ENCODE measurements around the gene PUM2. TPM values are rescaled to one million over a fixed set of nuclear protein-coding genes. Genes with fewer than 3 reads are reported as not detected.

The PUM2 gene
- total RNA-seq, 2 experiments from 2014 or later: 123 to 131 TPM

DNA sequence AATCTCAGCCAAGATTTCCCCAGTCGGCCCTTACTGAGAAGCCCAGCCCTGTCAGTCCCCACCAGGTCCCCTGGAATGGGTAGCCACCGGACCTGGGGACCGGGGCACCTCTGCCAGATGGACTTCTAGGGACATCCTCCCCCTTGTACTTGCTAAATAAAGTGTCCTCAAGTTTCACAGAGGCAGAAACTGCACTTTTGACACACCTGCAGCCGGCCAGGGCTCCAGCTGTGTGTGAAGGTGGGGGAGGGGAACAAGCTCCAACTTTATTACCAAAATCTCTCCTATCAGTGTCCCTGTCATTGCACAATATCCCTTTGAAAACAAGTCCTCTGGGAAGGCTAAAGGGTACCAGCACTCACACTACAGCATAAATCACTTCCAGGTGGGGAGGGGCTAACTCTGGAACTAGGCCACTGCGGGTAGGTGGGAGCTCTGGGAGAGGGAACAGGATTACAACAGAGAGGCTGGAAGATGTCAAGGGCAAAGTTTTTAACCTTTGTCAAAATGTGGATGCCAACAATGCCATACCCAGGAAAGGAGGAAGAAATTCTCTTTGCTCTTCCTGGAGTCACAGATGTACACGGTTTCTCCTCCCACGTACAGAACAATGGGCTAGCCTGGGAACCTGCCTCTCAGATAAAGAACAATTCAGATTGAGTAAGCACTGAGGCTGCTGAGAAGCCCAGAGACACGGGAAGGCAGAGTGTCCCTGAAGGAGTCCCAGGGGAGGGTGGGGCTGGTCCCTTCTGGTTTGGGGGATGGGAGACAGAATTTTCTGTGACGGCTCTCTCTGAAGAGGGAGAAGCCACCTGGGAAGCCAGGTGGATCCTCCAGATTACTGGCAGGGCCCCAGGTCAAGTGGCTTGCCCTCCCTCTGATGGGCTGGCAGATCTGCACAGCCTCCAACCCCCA, 136.7 kb downstream of the PUM2 start:
- POLR2A ChIA-PET: no interaction called here
- Mint-ChIP-seq H3K27ac (no peak overlapping the region), H3K4me3 (no peak overlapping the region), H3K4me1 (no peaks in the 10 kb centered on the region), H3K36me3 (ENCODE audit: low read depth) (no peaks in the 10 kb centered on the region), H3K27me3 (peaks cover 6% of the 10 kb centered on the region), H3K9me3 (no peaks in the 10 kb centered on the region)
- no peak for DNase-seq
- CTCF ChIA-PET: interaction anchor here (0.6 to 1.6 kb wide), 3 partner anchors 9 to 39 kb away, joined by 3 to 4 read pairs (median 3); no protein-coding TSS in a partner anchor

DNA sequence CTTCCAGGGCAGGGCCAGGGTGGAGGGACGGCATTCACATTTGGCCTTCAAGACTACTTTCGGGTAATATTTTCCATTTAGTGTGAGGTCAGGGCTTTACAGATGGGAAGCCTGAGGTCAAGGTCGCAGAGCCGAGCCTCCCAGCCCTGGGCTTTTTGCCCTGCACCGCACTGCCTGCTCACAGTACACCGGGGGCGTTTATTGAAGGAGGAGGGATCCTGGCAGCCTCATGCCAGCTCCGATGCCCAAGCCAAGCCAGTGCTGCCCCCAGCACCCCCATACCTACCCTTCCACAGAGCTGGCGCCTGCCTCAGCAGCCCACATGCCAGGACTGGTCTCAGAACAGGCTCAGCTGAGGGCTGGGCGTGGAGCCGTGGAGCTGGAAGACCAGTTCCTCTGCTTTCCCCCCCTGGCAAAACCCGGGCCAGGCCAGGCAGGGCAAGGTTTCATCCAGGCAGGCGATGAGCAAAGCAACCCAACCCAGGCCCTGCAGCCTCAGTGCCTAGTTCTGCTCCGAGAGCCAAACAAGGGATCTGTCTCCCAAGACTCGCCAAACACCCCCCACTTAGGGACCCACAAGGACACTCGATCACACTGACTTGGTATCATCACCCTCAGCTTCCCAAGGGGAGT, 137.7 kb downstream of the PUM2 start:
- ChIA-PET POLR2A (no interaction called here), CTCF (no interaction called here)
- H3K27me3 Mint-ChIP-seq: peaks cover 4% of the 10 kb centered on the region
- no peaks in the 10 kb centered on the region for H3K9me3 Mint-ChIP-seq
- H3K4me3 Mint-ChIP-seq: no peak overlapping the region
- no peaks in the 10 kb centered on the region for H3K36me3 Mint-ChIP-seq (ENCODE audit: low read depth)
- no peaks in the 10 kb centered on the region for H3K4me1 Mint-ChIP-seq
- H3K27ac Mint-ChIP-seq: no peak overlapping the region
- DNase-seq: no peak

DNA sequence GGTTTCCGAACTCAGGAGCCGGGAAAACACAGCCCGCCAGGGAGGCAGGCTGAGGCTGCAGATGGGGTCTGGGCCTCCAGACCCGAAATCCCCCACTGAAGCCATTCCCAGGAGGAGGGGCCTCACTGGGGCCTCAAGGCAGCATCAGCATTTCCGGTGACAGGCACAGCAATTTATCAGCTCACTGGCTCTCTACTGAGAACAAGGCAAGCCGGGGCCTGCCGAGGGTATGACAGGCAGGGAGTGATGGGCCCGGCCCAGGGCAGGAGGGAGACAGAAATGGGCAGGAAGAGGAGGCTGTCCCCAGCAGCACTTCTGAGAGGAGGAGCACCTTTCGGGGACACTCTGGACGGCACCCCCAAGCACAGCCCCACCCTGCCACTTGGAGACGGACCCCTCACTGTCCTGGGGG, 138.2 kb downstream of the PUM2 start:
- Mint-ChIP-seq H3K4me3 (no peak overlapping the region), H3K36me3 (ENCODE audit: low read depth) (no peaks in the 10 kb centered on the region), H3K27ac (no peak overlapping the region), H3K4me1 (no peaks in the 10 kb centered on the region), H3K9me3 (no peaks in the 10 kb centered on the region), H3K27me3 (peaks cover 4% of the 10 kb centered on the region)
- no peak for DNase-seq
- CTCF ChIA-PET: no interaction called here
- POLR2A ChIA-PET: no interaction called here

DNA sequence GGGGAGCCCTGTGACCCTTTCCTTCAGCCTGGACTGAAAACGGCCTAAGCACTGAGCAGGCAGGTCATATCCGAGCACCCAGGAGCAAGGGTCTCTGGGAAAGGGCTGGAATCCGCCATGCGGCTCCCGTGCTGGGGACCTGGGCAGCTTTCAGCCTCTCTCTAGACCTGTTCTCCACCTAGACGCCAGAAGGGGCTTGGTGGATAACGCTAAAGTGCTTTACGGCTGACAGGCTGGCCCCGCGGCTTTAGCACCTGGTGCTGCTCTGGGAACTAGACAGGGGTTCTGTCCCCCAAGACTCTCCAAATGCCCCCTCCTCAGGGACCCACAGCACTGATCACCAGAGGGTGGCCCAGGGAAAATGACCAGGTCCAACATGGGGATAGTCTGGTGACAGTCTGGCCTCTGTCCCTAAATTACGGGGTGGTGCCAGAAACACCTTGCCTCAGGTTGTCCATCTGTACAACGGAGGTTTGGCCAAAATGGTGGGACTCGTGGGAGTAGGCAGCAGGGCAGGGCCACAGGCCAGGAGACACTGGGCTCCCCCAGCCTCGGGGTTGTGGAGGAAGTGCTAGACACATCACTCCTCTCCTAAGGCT, 138.7 kb downstream of the PUM2 start:
- ChIA-PET CTCF (interaction anchor here (1.3 kb wide), 1 partner anchor 23 kb away, joined by 5 read pairs; no protein-coding TSS in a partner anchor), POLR2A (no interaction called here)
- peaks cover 4% of the 10 kb centered on the region for H3K27me3 Mint-ChIP-seq
- no peak overlapping the region for H3K4me3 Mint-ChIP-seq
- H3K4me1 Mint-ChIP-seq: no peaks in the 10 kb centered on the region
- DNase-seq: no peak
- no peaks in the 10 kb centered on the region for H3K36me3 Mint-ChIP-seq (ENCODE audit: low read depth)
- H3K27ac Mint-ChIP-seq: no peak overlapping the region
- H3K9me3 Mint-ChIP-seq: no peaks in the 10 kb centered on the region

DNA sequence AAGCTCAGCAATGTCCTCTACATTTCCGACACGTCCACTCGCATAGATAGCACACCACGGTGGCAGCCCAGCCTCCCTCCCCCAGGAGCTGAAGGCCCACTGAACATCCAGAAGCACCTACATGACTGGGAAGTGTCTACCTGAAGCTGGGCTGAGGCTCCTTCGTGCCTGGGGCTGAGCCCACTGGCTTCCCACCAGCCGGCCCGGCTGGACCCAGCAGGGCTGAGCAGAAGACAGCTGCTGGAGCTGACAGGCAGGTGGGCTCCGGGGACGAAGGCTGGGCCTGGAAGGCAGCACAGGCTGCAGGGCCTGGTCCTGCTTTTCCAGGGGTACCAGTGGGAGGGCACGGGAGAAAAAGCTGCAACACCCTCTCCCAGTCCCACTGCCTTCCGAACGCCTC, 139.2 kb downstream of the PUM2 start:
- no peak overlapping the region for H3K4me3 Mint-ChIP-seq
- no peaks in the 10 kb centered on the region for H3K9me3 Mint-ChIP-seq
- H3K4me1 Mint-ChIP-seq: no peaks in the 10 kb centered on the region
- CTCF ChIA-PET: interaction anchor here (1.0 to 1.3 kb wide), 2 partner anchors 11 to 22 kb away, joined by 3 to 5 read pairs; no protein-coding TSS in a partner anchor
- POLR2A ChIA-PET: no interaction called here
- H3K27me3 Mint-ChIP-seq: peaks cover 4% of the 10 kb centered on the region
- no peaks in the 10 kb centered on the region for H3K36me3 Mint-ChIP-seq (ENCODE audit: low read depth)
- H3K27ac Mint-ChIP-seq: no peak overlapping the region
- no peak for DNase-seq

DNA sequence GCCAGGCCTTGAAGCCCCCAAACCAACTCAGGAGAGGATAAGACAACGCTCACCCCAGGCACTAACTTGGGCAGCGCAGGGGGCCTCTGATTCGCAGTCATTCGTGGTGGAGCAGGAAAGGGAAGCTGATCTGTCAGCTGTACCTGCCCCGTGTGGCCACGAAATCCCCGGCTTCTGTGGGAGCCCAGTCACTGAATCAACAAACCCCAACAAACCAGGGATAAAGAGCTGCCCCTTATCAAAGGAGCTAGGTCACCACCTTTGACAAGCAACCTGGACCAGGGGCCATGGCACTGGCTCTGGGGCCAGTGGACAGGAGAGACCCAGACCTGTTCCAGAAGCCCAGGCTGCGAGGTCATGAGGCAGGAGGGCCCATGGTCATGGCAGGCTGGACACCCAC, 140.2 kb downstream of the PUM2 start:
- Mint-ChIP-seq H3K4me3 (no peak overlapping the region), H3K27me3 (peaks cover 4% of the 10 kb centered on the region), H3K4me1 (no peaks in the 10 kb centered on the region), H3K36me3 (ENCODE audit: low read depth) (no peaks in the 10 kb centered on the region), H3K27ac (no peak overlapping the region), H3K9me3 (no peaks in the 10 kb centered on the region)
- no peak for DNase-seq
- POLR2A ChIA-PET: no interaction called here
- CTCF ChIA-PET: interaction anchor here (1.0 to 1.3 kb wide), 2 partner anchors 12 to 21 kb away, joined by 3 to 5 read pairs; no protein-coding TSS in a partner anchor

DNA sequence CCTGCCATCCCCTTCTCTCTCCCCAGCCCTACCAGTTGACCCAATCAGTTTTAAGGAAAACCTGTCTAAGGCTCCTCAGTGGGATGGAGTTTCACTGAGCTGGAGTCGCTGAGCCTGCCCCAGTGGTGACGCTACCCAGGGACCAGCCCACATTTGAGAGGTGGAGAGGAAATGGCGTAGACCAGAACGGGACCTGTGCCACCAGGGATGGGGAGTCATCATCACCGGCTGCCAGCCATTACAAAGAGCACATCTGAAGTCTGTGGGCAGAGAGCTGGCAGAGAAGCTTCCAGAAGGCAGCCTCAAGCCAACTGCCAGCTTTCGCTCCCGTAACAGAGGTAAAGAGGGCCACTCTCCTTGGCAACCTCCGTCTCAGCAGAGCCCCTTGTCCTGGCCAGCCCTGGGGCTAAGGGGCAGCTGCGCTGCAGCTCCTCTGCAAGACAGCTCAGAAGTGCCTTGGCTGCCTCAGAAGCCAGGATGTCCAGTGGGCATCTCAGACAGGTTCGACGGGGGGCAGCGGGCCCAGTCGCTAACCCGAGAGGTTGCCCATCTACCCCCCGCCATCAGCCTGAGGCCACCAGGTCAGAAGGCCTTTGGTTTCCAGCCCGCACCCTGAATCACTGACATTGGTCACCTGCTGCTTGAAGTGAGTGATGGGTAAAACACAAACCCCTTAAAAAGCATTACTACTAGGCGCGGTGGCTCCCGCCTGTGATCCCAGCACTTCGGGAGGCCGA, 141.1 kb downstream of the PUM2 start:
- Mint-ChIP-seq H3K27me3 (peaks cover 4% of the 10 kb centered on the region), H3K4me1 (no peaks in the 10 kb centered on the region), H3K36me3 (ENCODE audit: low read depth) (no peaks in the 10 kb centered on the region), H3K9me3 (no peaks in the 10 kb centered on the region), H3K4me3 (no peak overlapping the region), H3K27ac (no peak overlapping the region)
- DNase-seq: no peak
- CTCF ChIA-PET: no interaction called here
- POLR2A ChIA-PET: no interaction called here

DNA sequence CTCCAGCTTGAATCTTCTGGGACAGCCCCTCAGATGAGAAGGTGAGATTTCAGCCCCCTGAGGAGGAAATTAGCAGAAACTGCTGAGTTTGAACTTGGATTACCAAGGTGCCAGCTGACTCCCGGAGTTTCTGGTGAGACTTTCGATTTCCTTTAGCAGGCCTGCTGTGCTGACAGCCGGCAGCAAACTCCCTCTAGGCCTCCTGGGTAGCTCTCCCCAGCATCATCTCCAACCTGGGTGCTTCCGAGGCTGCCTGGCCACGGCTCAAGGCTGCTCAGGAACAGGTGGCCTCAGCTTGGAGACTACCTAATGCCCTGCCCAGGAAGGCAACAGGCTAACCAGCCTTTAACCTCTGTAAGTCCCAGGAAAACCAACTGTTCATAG, 142.2 kb downstream of the PUM2 start:
- no peak overlapping the region for H3K27ac Mint-ChIP-seq
- H3K9me3 Mint-ChIP-seq: no peaks in the 10 kb centered on the region
- no peaks in the 10 kb centered on the region for H3K36me3 Mint-ChIP-seq (ENCODE audit: low read depth)
- ChIA-PET CTCF (interaction anchor here (1.1 kb wide), 1 partner anchor 10 kb away, joined by 3 read pairs; no protein-coding TSS in a partner anchor), POLR2A (no interaction called here)
- H3K4me1 Mint-ChIP-seq: no peaks in the 10 kb centered on the region
- DNase-seq: no peak
- no peak overlapping the region for H3K4me3 Mint-ChIP-seq
- H3K27me3 Mint-ChIP-seq: no peaks in the 10 kb centered on the region

DNA sequence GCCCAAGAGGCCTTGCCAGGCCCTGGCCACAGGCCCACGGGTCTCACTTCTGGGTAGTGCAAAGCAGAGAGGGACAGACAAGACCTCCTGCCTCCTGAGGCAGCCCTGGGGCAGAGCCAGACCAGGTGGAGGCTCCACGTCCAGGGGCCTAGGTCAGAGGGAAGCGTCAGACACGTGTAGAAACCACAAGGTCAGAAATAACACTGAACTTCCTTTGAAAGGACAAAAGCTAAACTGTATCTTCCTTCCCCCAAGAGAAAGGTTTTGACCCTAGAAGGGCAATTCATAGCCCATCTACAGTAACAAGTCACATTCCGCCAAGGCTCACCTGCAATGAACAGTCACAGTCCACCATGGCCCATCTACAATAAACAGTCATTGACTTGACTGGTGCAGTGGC, 143.6 kb downstream of the PUM2 start:
- H3K27ac Mint-ChIP-seq: no peak overlapping the region
- no peaks in the 10 kb centered on the region for H3K4me1 Mint-ChIP-seq
- no peak overlapping the region for H3K4me3 Mint-ChIP-seq
- POLR2A ChIA-PET: no interaction called here
- H3K9me3 Mint-ChIP-seq: no peaks in the 10 kb centered on the region
- no peaks in the 10 kb centered on the region for H3K36me3 Mint-ChIP-seq (ENCODE audit: low read depth)
- no peaks in the 10 kb centered on the region for H3K27me3 Mint-ChIP-seq
- CTCF ChIA-PET: interaction anchor here (1.1 kb wide), 1 partner anchor 9 kb away, joined by 3 read pairs; no protein-coding TSS in a partner anchor
- no peak for DNase-seq

DNA sequence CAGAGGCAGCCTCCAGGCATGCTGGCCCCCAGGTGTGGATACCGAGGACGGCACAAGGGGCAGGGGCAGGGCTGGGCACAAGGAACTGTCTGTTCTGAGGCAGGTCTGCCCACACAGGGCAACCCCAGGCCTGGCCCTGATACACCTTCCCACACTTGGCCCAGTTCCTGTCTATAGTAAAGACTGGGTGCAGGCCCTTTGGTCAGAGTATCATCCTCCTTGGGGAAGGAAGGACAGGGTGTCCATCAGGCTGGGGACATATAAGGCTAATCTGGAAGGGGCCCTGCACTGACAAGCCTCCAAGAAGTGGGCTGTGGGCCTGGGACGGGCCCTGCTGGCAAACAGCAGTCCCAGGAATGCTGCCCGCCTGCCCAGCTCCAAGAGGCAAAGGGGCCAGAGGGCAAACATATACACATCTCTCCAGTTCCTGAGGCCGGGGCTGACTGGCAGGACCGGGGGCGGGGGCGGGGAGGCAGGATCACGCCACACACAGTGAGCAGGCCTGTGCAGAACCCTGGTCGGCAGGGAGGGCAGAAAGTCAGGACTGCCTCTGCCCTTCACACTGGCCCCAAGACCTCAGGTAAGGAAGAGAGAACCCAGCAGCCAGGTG, 144.6 kb downstream of the PUM2 start:
- Mint-ChIP-seq H3K27me3 (no peaks in the 10 kb centered on the region), H3K4me3 (no peak overlapping the region), H3K27ac (no peak overlapping the region), H3K36me3 (ENCODE audit: low read depth) (no peaks in the 10 kb centered on the region), H3K4me1 (no peaks in the 10 kb centered on the region), H3K9me3 (no peaks in the 10 kb centered on the region)
- ChIA-PET CTCF (interaction anchor here (0.5 kb wide), 1 partner anchor 35 kb away, joined by 3 read pairs; no protein-coding TSS in a partner anchor), POLR2A (no interaction called here)
- no peak for DNase-seq

DNA sequence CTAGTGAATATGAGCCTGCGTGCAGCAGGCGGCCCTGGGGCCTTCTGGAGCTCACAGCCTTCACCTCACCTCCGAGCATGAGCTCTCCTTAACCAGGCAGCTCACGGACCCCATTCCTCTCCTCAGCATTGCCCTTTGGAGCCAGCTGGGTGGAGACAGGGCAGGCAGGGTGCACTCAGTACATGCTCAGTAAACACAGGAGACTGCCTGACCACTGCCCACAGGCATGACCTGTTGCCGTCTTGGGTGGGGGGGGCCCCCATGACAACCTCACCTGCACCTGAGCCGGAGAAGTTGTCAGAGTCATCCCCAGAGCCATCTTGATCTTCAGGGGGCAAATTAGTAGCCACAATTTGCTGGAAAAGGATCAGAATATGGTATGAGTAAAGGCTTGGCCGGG, 145.6 kb downstream of the PUM2 start:
- ChIA-PET POLR2A (interaction anchor here (0.6 kb wide), 1 partner anchor 53 kb away, joined by 3 read pairs; no protein-coding TSS in a partner anchor), CTCF (interaction anchor here (0.9 to 1.2 kb wide), 4 partner anchors 9 to 43 kb away, joined by 3 to 4 read pairs (median 3); no protein-coding TSS in a partner anchor)
- H3K36me3 Mint-ChIP-seq (ENCODE audit: low read depth): no peaks in the 10 kb centered on the region
- DNase-seq: no peak
- no peaks in the 10 kb centered on the region for H3K27me3 Mint-ChIP-seq
- H3K4me1 Mint-ChIP-seq: no peaks in the 10 kb centered on the region
- H3K4me3 Mint-ChIP-seq: no peak overlapping the region
- H3K9me3 Mint-ChIP-seq: no peaks in the 10 kb centered on the region
- no peak overlapping the region for H3K27ac Mint-ChIP-seq

DNA sequence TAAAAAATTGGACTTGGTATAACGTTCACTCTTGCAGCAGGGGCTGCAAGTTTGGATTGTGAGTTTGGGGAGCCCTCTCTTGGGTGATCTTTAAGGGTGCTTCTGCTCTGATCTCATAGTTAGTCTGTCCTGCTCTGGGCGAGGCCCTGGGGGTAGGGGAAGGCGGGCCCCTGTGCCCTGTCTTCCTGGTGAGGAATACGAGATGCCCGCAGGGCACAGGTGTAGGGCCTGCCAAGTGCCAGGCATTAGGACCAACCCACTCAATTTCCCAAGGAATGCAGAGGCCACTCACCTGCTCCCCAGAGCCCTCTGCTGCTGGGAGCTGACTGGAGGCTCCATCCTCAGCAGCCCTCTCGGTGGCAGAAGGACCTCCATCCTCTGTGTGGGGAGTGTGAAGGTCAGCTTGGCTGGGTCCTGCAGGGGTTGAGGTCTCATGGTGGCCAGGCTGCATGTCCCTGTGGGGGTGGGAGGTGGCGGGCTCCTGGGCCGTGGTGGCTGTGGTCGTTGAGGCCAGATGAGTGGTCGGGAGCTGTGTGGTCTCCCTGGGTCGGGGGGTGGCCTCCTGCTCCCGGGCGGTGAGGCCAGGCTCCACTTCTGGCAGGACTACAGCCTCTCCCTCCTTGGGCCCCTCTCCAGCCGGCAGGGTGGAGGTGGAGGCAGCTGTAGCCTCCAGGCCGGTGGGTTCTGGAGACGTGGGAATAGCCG, 147.0 kb downstream of the PUM2 start:
- ChIA-PET CTCF (interaction anchor here (0.6 to 1.3 kb wide), 3 partner anchors 22 to 37 kb away, joined by 3 to 4 read pairs (median 4); no protein-coding TSS in a partner anchor), POLR2A (no interaction called here)
- H3K27ac Mint-ChIP-seq: no peak overlapping the region
- no peaks in the 10 kb centered on the region for H3K27me3 Mint-ChIP-seq
- H3K9me3 Mint-ChIP-seq: no peaks in the 10 kb centered on the region
- H3K4me3 Mint-ChIP-seq: no peak overlapping the region
- DNase-seq: no peak
- H3K36me3 Mint-ChIP-seq (ENCODE audit: low read depth): no peaks in the 10 kb centered on the region
- H3K4me1 Mint-ChIP-seq: no peaks in the 10 kb centered on the region
